ENCODE results near the gene HAL. TPM values are rescaled to one million over a fixed set of nuclear protein-coding genes. Genes with fewer than 3 reads are reported as not detected.

Gene HAL
- total and polyA plus RNA-seq, 2 of the 8 experiments (the other 6 are each of a cell fraction or from before 2014, with no cell fraction given): 0.12 to 0.17 TPM

DNA sequence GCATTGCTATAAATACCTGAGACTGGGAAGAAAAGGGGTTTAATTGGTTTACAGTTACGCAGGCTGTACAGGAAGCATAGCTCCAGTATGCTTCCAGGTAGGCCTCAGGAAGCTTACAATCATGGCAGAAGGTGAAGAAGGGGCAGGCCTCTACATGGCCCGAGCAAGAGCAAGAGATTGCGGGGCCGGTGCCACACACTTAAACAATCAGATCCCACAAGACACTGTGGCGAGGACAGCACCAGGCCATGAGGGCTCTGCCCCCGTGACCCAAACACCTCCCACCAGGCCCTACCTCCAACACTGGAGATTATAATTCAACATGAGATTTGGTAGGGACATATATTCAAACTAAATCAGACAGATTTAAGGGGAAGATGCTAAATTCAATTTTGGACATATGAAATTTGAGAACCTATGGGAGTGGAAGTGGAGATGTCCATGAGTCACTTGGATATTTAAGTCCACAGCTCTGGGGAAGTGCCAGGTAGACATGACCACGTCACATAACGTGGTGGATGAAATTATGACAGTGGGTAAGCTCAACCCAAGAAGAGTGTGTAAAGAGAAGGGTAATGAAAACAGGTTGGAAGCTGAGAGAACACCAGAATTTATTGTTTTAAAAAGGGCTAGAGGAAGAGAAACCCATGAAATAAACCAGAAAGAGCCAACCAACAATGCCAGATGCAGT, 40.8 kb upstream of the HAL start (continued):
- TF ChIP-seq, protein P1, sequence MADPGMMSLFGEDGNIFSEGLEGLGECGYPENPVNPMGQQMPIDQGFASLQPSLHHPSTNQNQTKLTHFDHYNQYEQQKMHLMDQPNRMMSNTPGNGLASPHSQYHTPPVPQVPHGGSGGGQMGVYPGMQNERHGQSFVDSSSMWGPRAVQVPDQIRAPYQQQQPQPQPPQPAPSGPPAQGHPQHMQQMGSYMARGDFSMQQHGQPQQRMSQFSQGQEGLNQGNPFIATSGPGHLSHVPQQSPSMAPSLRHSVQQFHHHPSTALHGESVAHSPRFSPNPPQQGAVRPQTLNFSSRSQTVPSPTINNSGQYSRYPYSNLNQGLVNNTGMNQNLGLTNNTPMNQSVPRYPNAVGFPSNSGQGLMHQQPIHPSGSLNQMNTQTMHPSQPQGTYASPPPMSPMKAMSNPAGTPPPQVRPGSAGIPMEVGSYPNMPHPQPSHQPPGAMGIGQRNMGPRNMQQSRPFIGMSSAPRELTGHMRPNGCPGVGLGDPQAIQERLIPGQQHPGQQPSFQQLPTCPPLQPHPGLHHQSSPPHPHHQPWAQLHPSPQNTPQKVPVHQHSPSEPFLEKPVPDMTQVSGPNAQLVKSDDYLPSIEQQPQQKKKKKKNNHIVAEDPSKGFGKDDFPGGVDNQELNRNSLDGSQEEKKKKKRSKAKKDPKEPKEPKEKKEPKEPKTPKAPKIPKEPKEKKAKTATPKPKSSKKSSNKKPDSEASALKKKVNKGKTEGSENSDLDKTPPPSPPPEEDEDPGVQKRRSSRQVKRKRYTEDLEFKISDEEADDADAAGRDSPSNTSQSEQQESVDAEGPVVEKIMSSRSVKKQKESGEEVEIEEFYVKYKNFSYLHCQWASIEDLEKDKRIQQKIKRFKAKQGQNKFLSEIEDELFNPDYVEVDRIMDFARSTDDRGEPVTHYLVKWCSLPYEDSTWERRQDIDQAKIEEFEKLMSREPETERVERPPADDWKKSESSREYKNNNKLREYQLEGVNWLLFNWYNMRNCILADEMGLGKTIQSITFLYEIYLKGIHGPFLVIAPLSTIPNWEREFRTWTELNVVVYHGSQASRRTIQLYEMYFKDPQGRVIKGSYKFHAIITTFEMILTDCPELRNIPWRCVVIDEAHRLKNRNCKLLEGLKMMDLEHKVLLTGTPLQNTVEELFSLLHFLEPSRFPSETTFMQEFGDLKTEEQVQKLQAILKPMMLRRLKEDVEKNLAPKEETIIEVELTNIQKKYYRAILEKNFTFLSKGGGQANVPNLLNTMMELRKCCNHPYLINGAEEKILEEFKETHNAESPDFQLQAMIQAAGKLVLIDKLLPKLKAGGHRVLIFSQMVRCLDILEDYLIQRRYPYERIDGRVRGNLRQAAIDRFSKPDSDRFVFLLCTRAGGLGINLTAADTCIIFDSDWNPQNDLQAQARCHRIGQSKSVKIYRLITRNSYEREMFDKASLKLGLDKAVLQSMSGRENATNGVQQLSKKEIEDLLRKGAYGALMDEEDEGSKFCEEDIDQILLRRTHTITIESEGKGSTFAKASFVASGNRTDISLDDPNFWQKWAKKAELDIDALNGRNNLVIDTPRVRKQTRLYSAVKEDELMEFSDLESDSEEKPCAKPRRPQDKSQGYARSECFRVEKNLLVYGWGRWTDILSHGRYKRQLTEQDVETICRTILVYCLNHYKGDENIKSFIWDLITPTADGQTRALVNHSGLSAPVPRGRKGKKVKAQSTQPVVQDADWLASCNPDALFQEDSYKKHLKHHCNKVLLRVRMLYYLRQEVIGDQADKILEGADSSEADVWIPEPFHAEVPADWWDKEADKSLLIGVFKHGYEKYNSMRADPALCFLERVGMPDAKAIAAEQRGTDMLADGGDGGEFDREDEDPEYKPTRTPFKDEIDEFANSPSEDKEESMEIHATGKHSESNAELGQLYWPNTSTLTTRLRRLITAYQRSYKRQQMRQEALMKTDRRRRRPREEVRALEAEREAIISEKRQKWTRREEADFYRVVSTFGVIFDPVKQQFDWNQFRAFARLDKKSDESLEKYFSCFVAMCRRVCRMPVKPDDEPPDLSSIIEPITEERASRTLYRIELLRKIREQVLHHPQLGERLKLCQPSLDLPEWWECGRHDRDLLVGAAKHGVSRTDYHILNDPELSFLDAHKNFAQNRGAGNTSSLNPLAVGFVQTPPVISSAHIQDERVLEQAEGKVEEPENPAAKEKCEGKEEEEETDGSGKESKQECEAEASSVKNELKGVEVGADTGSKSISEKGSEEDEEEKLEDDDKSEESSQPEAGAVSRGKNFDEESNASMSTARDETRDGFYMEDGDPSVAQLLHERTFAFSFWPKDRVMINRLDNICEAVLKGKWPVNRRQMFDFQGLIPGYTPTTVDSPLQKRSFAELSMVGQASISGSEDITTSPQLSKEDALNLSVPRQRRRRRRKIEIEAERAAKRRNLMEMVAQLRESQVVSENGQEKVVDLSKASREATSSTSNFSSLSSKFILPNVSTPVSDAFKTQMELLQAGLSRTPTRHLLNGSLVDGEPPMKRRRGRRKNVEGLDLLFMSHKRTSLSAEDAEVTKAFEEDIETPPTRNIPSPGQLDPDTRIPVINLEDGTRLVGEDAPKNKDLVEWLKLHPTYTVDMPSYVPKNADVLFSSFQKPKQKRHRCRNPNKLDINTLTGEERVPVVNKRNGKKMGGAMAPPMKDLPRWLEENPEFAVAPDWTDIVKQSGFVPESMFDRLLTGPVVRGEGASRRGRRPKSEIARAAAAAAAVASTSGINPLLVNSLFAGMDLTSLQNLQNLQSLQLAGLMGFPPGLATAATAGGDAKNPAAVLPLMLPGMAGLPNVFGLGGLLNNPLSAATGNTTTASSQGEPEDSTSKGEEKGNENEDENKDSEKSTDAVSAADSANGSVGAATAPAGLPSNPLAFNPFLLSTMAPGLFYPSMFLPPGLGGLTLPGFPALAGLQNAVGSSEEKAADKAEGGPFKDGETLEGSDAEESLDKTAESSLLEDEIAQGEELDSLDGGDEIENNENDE (IDR thresholded peaks at IDR 0.05; ENCODE audit: insufficient replicate concordance, low read length): no peak
- TF ChIP-seq, protein P2, sequence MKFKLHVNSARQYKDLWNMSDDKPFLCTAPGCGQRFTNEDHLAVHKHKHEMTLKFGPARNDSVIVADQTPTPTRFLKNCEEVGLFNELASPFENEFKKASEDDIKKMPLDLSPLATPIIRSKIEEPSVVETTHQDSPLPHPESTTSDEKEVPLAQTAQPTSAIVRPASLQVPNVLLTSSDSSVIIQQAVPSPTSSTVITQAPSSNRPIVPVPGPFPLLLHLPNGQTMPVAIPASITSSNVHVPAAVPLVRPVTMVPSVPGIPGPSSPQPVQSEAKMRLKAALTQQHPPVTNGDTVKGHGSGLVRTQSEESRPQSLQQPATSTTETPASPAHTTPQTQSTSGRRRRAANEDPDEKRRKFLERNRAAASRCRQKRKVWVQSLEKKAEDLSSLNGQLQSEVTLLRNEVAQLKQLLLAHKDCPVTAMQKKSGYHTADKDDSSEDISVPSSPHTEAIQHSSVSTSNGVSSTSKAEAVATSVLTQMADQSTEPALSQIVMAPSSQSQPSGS (IDR thresholded peaks at IDR 0.05; ENCODE audit: low read length): no peak
- TF ChIP-seq GTF2F1 (IDR thresholded peaks at IDR 0.05; ENCODE audit: borderline replicate concordance, low read depth, low read length) (no peak), KDM4A (IDR thresholded peaks at IDR 0.05; ENCODE audit: low read depth, low read length, severe bottlenecking) (no peak), BCL11A (IDR thresholded peaks at IDR 0.05; ENCODE audit: low read depth in 2 of 2, low read length in 2 of 2) (no peak), SP1 (IDR thresholded peaks at IDR 0.05; ENCODE audit: low read depth, low read length) (no peak), TAF1 (IDR thresholded peaks at IDR 0.05; ENCODE audit: low read depth, low read length) (no peak)
- TF ChIP-seq, protein P3, sequence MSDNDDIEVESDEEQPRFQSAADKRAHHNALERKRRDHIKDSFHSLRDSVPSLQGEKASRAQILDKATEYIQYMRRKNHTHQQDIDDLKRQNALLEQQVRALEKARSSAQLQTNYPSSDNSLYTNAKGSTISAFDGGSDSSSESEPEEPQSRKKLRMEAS (IDR thresholded peaks at IDR 0.05): no peak
